Measurements from ENCODE around the gene GAL. TPM values are rescaled to one million over a fixed set of nuclear protein-coding genes. Genes with fewer than 3 reads are reported as not detected.

The GAL gene
- total RNA-seq, 4 donors from 2014 or later: 4.9 TPM; not detected in 3

GRCh38 chr11:68686486-68686885 lies 2.1 kb downstream of the GAL start:
- TF ChIP-seq CTCF (IDR thresholded peaks at IDR 0.05; ENCODE audit: low read depth): no peak

- TF ChIP-seq CTCF (IDR thresholded peaks at IDR 0.05; ENCODE audit: low read depth): no peak
Observed at GRCh38 chr11:68687311-68687710, 3.0 kb downstream of the GAL start.

GRCh38 chr11:68687986-68688385 lies 3.6 kb downstream of the GAL start:
- TF ChIP-seq CTCF (IDR thresholded peaks at IDR 0.05; ENCODE audit: low read depth): no peak

- TF ChIP-seq CTCF (IDR thresholded peaks at IDR 0.05; ENCODE audit: low read depth): no peak
Observed at GRCh38 chr11:68688881-68689280, 4.5 kb downstream of the GAL start.

- TF ChIP-seq CTCF (IDR thresholded peaks at IDR 0.05; ENCODE audit: low read depth): no peak
Observed at GRCh38 chr11:68689737-68690625, 5.6 kb downstream of the GAL start.

GRCh38 chr11:68690671-68691401 lies 6.5 kb downstream of the GAL start:
- no peak for TF ChIP-seq CTCF (IDR thresholded peaks at IDR 0.05; ENCODE audit: low read depth)

GRCh38 chr11:68691402-68691784 lies 7.0 kb downstream of the GAL start:
- no peak for TF ChIP-seq CTCF (IDR thresholded peaks at IDR 0.05; ENCODE audit: low read depth)

All from subcutaneous adipose tissue (tissue), 4 donors.